GM18517 (cell line): Measurements from ENCODE around the gene MICOS13.
A peak's percentile ranks its signal among the peaks of the same experiment; 100 is the strongest.
"Not testable (repeated sequence)": the region's sequence is repeated elsewhere in the genome, so short reads cannot be mapped to it uniquely, and the experiment has no call there.

Source experiments
- ATAC-seq: cut with Tn5 transposase; IDR thresholded peaks from one replicate; pipeline ENCODE4 v1.9.1; 2021; ENCODE audit warnings: mild to moderate bottlenecking, moderate library complexity; ENCODE audit not compliant: unreplicated experiment

MICOS13 gene

DNA sequence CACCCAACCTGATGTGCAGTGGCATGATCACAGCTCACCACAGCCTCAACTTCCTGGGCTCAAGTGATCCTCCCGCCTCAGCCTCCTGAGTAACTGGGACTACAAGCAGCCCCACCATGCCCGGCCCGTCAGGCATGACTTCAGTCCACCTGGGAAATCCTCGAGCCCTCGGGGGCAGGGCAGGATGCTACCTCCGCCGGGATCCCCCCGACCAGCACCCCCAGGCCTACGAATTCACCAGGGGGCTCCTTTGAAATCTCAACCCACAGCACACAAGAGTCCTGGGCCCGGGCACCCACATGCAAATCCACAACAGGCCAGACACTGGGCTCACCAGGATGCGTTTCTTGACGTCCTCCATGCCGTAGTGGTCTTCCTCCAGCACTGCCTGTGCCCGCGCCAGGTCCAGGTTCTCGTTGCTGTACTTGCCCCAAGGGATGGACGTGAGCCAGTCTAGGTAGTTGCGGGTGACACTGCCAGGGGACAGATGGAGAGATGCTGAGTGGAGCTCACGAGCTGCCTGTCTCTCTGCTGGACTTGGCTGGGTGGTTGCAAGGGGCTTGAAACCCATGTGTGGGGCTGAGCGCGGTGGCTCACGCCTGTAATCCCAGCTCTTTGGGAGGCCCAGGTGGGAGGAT, 20.3 kb upstream of the MICOS13 start:
- no peak for ATAC-seq

DNA sequence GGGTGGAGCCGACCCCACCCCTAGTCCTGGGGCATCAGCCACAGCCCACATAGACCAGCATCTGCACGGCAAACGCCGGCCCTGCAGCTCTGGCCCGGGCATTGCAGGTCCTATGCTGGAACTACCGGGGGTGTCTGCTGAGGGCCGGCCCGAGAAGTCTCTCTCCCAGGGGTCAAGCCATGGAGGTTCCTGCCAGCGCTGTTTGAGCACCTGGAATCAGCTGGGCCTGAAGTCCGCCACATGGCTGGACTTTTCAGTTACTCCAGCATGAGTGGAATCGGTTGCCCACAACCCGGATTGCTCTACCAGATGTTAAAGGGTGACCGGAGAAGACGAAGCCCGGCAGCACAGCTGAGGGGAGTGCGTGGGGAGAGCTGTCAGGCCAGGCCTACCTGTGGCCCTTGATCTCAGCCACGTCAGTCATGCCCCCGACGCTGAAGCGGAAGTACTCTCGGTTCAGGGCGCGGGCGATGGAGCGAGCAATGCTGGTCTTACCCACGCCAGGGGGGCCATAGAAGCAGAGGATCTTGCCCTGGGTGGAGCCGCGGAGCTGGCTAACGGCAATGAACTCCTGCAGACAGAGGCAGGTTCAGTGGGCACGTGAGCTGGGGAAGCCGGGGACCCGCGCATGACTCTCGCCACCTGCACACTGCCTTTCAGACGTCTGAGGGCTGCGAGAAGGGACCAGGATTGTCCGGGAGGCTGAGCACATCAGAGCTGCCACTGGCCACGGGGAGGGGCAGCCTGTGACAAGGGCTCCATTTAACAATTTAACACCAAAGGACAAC, 18.5 kb upstream of the MICOS13 start:
- no peak for ATAC-seq

DNA sequence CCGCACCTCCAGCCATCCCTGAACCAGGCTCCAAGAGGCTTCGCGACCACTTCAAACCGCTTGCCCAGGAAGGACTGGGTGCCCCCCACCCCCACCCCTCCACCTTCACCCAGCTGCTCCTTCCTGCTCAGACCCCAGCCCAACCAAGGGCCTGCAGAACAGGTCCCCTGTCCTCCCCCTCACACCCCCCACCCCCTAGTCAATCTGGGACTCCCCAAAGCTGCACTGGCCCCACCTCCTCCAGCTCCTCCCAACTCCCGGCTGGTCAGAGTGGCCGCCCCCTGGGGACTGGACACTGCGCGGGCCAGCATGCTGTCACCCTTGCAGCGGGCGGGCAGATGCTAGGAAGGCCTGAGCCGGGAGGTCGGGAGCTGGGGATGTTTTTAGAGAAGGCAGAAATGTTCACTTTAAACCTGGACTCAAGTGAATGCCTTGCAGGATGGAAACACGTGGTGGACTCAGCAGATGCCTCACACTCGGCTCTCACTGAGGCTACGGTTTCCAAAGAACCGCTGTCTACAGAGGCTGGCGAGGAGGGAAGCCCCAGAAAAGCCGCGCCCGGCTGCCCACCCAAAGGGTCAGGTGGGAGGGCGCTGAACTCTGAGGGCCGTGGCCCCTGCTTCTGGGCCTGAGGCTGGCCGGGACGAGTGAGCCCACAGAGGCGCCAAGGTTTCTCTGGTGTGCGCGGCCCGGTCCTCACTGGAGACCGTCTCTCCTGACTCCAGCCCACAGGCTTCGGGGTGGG, 17.7 kb upstream of the MICOS13 start:
- ATAC-seq, result no peak

DNA sequence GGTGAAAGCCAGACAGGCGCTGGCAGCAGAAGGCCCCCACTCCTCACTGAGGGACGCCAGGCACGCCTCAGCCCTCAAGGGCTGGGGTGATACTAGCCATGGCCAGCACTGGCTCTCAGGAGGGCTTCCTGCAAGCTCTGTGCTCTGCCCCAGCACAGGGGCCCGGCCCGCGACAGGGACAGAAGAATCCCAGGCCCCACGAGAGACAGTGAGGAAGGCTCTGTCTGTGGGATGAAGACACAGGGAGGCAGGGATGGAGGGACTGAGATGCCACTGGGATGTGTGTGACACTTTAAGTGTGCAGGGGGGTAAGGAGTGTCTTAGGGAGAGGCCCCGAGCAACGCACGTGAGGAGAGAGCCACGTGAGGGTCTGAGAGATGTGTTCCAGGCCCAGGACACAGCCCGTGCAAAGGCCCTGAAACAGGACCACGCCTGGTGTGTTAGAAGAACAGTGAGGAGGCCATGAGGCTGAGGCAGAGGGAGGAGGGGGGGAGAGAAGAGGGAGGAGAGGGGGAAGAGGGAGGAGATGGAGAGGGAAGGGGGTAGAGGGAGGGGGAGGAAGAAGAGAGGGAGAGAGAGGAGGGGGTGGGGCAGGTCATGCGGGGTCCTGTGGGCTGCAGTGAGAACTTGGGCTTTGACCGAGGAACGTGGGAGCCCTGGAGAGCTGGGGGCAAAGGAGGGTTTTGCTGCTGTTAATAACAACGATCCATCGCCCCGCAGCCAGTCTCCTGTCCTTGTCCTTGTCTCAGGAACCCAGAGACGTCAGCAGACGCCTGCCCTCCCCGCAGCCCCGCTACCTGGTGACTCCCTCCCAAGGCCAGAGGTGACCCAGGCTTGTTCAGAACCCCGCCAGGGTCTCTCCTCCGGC, 16.9 kb upstream of the MICOS13 start:
- ATAC-seq, result no peak

DNA sequence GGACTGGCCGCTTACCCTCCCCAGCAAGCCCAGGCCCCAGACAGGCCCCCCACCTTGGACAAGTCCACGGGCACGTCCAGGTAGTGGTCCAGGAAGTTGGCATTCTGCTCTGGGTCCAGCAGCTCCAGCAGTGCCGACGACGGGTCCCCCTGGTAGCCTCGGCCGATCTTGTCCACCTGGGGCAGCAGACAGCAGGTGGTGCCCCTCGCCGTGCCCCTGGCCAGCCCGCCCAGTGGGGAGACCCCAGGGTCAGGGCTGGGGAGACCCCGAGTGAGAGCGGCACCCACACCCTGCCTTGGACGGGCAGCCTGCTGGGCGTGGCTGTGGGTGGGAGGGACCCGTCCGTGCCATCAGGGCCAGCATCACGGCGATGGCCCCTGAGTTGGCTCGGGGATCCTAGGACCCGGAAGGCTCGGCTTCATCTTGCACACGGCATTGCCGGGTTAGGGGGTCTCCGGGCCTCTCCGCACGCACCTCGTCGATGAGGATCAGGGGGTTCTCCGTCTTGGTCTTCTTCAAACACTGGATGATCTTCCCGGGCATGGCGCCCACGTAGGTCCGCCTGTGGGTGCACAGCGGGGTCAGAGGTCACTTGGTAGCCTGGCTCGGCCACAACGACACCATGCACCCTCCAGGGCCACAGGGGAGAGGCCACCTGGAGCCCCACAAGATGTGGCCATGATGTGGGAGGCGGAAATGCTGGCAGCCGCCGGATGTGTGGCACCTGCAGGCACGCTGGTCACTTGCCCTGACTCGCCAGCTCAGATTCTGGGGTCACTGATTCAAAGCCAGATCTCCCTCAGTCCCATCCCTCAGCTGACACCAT, 16.1 kb upstream of the MICOS13 start:
- ATAC-seq, result no peak

DNA sequence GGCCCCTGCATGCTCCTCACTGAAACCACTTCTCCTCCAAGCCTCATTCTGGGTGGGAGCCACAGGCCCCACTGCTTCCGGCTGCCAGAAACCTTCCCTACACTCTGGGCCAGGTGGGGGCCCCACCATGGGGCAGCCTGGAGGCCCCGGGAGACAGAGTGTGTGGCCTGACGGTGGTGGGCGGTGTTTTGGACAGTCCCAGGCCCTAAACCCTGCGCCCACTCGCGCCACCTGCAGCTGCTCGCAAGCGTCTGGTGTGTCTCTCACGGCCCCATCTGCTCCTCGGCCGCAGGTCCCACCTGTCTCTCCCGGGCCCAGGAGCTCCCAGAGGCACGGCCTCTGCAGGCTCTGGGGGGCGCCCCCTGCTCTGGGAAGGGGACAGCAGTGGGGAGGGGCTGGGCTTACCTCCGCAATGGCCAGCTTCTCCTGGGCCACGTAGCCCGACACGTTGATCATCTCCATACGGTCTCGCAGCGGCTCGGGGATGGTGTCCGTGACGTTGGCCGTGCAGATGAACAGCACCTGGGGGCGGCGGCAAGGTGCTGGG, 15.4 kb upstream of the MICOS13 start:
- ATAC-seq, result no peak

DNA sequence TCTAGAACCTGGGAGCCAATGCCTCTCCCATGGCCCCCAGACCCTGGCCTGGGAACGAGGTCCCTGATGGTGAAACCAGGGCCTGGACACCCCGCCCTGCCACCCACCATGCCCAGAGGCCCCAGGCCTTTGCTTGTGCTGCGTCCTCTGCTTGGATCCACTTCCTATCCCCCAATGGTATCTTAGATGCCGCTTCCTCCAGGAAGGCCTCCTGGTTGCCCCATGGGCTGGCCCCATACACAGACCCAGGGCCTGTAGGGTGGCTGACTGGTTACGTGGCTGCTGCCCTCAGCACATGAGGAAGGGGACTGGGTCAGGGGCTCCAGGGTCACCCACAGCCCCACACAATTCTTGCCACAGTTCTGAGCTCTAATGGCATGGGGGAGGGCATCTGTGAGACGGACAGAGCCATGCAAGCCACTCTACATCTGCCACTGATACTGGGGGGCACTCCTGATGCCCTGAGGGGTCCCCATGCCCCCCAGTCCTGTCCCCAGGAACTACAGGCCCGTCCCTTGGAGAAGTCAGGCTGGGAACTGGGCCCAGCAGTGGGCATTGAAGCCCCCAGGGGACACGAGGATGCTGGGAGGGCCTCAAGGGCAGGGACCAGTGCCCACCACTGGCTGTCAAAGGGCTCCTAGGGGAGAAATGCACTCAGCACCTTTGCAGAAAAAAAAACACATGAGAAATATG, 14.8 kb upstream of the MICOS13 start:
- no peak for ATAC-seq

DNA sequence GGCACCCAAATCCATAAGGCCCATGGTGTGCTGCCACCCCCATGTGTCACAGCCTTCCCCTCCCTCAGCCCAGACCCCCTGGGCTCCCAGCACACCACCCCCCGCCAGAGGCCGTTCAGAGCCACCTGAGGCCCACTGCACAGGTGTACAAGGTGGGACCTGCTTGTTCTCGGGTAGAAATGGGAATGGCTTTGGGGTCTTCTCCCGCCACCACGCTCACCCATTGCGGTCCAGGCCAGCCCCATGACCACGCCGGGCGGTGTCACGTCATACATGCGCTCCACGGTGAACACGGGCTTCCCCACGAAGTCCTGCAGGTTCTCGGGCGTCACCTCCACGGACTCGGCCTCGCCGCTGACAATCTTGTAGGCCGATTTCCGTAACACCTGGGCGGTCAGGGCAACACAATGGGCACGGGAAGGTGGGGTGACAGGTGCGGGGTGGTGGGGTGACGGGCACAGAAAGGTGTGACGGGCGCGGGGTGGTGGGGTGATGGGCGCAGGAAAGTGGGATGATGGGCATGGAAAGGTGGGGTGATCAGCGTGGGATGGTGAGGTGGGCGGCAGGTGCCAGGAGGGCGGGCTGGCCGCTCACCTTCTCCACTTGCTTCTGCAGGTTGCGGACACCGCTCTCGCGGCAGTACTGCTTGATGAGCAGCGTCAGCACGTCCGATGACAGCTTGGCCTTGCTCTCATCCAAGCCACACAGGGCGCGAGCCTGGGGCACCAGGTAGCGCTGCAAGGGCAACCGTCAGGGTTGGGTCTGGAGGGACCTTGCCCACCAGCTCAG, 14.0 kb upstream of the MICOS13 start:
- ATAC-seq, result no peak

DNA sequence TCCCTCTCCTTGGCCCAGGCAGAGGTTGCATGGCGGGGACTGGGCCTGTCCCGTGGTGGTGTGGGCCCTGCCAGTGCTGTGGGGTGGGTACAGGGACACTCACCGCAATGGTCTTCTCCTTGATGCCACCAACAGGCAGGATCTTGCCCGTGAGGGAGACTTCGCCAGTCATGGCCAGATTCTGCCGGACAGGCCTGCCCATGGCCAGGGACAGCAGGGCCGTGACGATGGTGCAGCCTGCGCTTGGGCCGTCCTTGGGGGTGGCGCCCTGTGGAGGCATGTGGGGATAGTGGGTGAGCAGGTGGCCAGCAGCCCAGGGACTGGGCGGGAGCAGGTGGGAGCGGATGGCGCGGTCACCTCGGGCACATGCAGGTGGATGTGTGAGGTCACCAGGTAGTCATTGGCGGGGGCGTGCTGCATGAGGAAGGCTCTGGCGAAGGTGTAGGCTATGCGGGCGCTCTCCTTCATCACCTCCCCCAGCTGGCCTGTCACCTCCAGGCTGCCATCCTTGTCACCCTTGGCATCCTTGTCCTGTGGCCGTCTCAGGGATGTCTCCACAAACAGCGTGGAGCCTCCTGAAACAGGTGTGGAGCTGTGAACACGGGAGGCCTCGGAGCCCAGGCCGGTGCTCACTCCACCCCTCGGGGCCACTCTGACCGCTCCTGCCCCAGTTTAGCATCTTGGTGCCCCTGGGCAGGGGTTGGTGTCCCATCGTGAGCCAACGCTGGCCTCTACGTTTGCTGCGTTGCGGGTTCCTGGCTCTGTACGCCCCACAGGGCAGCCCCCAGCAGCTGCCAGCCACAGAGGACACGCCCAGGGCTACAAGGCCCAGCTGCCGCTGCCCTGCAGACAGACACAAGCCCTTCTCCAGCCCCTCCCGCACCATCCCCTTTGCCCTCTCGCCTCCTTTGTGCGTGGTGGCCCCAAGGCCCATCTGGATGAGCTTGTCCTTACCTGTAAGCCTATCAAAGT, 13.2 kb upstream of the MICOS13 start:
- no peak for ATAC-seq

DNA sequence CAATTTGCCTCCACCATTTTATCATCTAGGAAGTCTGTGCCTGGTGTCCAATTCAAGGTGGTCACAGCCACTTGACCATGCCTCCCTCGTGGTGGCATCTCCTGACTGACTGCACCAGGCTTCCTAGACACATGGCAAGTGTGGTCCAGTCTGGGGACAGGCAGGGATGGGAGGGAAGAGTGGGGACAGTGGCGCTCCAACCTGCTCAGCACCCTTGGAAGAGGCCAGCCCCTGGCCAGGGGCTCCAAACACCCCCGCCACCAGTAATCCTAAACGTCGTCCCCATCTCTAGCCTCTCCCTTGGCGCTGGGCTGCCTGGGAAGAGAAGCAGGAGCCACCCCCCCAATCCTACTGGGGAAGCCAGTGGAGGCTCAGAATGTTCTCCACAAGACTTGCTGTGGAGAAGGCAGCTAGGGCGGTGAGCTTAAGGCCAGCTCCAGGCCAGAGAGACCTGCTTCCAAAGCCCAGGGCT, 12.4 kb upstream of the MICOS13 start:
- no peak for ATAC-seq

DNA sequence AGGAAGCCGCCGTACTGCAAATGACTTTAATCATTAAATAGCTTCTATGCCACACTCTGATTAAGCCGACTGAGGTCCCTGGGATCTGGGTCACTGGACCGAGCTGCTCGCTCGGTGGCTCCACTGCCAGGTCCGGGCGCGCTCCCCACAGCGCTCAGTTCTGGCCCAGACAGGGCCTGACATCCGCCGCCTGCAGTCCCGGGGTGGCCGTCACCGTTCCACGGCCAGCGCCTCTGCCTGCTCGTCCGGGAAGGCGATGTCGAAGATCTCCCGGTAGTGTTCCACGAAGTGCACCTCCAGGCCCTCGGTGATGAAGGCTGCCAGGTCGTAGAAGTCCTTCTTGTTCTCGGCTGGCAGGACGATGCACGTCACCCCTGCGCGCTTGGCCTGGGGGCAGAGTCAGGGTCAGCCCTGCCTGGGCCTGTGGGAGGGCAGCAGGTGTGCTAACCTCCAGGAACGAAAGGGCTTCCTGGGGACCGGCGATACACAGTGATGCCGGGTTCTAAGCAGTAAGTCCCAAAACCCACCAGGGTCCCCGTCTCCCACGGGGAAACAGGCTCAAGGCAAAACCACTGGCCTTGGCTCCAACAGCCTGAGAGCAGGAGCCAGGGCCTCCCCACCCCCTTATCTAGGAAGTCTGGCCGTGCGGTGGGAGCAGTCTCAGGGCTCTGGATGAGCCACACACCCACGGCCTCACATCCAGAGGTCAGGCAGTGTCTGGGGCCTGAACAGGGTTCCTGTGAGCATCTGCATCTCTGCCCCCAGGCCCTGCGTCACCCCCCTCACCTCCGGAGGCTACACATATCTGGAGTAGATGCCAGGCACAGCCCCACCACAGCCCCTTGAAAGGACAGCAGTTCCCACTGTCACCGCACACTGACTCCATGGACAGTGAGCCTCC, 11.8 kb upstream of the MICOS13 start:
- ATAC-seq, result no peak

DNA sequence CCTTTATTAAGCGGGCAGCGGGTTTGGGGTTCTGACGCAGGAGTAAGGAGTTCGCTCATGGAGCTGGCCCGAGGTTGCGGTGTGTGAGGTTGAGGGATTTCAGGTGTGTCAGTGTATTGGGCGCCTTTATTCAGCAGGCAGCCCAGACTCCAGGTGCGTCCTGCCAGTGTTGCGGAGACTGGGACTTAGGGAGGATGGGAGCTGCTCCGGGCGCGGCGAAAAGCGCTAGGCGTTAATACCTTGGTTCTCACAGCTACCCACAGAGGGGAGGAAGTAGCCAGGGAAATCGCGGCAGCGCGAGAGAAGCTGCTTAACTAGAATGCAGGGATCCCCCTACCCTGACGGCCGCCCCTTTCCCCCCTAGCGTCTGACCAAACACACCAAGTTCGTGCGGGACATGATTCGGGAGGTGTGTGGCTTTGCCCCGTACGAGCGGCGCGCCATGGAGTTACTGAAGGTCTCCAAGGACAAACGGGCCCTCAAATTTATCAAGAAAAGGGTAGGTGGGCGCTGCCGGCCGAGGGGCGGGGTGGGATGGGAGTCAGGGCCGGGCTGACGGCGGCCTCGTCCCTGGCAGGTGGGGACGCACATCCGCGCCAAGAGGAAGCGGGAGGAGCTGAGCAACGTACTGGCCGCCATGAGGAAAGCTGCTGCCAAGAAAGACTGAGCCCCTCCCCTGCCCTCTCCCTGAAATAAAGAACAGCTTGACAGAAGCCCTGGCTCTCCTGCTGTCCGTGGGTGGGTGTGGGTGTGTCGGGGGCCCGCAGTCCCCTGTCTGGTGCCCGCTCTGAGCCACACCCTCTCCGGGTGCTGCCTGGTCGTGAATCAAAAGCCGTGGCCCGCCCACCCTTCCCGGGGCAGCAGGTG, 10.9 kb upstream of the MICOS13 start:
- ATAC-seq, result no peak

DNA sequence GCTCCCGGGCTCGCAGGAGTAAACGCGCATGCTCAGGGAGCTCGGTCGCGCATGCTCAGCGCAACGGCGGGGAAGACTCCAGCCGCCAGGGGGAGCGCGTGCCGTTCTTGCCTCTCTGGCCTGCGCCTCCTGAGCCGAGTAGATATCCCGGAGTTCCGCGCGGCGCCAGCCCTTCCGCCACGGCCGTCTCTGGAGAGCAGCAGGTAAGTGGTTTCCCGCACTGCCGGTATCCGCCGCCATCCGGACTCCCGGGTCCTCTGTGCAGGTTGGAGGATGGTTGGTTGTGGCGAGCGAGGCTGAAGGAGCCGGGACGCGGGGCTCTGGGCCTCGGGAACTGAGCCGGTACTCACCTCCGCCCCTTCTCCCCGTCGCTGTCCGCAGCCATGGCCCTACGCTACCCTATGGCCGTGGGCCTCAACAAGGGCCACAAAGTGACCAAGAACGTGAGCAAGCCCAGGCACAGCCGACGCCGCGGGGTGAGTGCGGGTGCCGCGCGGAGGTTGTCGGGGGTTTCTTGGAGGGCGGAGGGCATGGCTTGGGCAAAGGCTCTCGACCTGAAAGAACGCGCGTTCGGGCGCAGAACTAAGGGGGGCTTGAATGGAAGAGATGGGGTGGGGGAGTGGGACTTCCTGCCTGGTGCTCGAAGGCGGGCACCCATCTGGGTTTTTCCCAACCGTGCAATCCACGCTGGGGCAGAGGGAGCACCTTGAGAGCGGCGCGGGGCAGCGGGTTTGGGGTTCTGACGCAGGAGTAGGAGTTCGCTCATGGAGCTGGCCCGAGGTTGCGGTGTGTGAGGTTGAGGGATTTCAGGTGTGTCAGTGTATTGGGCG, 10.0 kb upstream of the MICOS13 start, which contains the start of gene RPL36:
RPL36 (plus strand) TSS at position 171 of the 830 bp plus-strand sequence; CDS start at position 384, 213 bp downstream.
- peak; percentile 35 for ATAC-seq

DNA sequence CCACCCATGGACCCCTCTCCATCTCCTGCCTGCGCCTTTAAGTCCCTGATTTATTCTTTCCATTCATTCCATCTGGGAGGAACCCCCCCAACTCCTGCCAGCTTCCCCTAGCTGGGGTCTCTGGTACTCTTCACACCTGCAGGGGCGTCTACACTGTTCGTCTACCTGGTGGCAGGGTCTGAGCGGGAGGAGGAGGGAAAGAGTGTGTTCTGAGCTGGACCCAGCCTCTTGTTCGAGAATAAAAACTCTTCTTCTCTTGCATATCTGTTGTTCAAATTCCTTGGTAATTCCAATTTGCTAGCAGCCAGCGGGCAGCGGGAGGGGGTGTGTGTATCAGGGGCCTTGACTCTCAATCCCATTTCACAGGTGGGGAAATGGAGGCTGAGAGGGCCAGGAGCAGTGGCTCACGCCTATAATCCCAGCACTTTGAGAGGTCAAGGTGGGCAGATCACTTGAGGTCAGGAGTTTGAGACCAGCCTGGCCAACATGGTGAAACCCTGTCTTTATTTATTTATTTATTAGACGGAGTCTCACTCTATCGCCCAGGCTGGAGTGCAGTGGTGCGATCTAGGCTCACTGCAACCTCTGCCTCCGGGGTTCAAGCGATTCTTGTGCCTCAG, 8.1 kb upstream of the MICOS13 start:
- ATAC-seq, result not testable (repeated sequence)
